ENCODE data around the gene COLQ. TPM values are rescaled to one million over a fixed set of nuclear protein-coding genes. Genes with fewer than 3 reads are reported as not detected.
A peak's percentile ranks its signal among the peaks of the same experiment; 100 is the strongest.

The COLQ gene
- total RNA-seq, 1 experiment from 2014 or later: 0.44 TPM

DNA sequence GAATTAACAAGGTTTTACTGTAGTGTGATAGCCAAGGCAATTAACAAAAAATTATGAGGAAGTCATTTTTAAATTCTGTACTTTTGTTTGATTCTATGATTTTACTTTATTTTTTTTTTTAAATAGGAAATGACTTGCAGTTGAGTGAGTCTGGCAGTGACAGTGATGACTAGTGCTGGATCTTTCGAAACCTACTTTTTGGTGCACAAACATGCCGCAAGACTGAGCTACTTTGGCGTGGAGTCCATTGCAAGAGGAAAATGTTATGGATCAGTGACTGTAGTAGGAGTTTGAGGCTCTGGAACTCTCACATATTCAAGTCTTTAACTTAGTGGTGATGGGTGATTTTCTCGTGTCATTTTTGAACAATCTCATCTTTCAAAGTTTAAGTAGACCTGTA lies 82.5 kb downstream of the COLQ start:
- Mint-ChIP-seq H3K9me3 (ENCODE audit: unreplicated experiment) (no peaks in the 10 kb centered on the region), H3K27ac (ENCODE audit: low read depth, unreplicated experiment) (no peak overlapping the region), H3K4me3 (ENCODE audit: unreplicated experiment) (no peak overlapping the region), H3K4me1 (ENCODE audit: insufficient read depth, unreplicated experiment) (peaks cover 16% of the 10 kb centered on the region), H3K36me3 (ENCODE audit: insufficient read depth, unreplicated experiment) (peaks cover 80% of the 10 kb centered on the region), H3K27me3 (ENCODE audit: insufficient read depth, unreplicated experiment) (no peaks in the 10 kb centered on the region)
- TF ChIP-seq, protein P1, sequence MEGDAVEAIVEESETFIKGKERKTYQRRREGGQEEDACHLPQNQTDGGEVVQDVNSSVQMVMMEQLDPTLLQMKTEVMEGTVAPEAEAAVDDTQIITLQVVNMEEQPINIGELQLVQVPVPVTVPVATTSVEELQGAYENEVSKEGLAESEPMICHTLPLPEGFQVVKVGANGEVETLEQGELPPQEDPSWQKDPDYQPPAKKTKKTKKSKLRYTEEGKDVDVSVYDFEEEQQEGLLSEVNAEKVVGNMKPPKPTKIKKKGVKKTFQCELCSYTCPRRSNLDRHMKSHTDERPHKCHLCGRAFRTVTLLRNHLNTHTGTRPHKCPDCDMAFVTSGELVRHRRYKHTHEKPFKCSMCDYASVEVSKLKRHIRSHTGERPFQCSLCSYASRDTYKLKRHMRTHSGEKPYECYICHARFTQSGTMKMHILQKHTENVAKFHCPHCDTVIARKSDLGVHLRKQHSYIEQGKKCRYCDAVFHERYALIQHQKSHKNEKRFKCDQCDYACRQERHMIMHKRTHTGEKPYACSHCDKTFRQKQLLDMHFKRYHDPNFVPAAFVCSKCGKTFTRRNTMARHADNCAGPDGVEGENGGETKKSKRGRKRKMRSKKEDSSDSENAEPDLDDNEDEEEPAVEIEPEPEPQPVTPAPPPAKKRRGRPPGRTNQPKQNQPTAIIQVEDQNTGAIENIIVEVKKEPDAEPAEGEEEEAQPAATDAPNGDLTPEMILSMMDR (IDR thresholded peaks at IDR 0.05; ENCODE audit: unreplicated experiment): no peak
- intact Hi-C loops (cut with micrococcal nuclease): no loop called here
- ChIA-PET CTCF (interaction anchor here (0.7 kb wide), 1 partner anchor 518 kb away, joined by 3 read pairs; no protein-coding TSS in a partner anchor), POLR2A (interaction anchor here (1.1 kb wide), 1 partner anchor 12 kb away, joined by 3 read pairs; no protein-coding TSS in a partner anchor)
- peak; percentile 58 for DNase-seq (ENCODE audit: unreplicated experiment)
- BruUV-seq (replicated peaks): no TSS peak

DNA sequence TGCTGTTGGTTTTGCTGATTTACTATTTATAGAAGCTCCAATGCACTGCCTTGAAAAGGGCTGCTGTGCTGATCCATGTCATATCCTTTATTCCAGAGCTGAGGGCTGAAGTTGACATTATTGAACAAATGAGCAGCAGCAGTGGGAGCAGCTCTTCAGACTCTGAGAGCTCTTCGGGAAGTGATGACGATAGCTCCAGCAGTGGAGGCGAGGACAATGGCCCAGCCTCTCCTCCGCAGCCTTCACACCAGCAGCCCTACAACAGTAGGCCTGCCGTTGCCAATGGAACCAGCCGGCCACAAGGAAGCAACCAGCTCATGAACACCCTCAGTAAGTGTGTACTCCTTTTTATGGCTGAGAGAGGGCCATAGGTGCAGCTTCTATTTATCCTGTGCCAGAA lies 85.3 kb downstream of the COLQ start:
- intact Hi-C loops (cut with micrococcal nuclease): no loop called here
- ChIA-PET POLR2A (no interaction called here), CTCF (interaction anchor here (0.9 kb wide), 1 partner anchor 37 kb away, joined by 3 read pairs; no protein-coding TSS in a partner anchor)
- Mint-ChIP-seq H3K27ac (ENCODE audit: low read depth, unreplicated experiment) (peak overlapping the region; percentile 71), H3K36me3 (ENCODE audit: insufficient read depth, unreplicated experiment) (peaks cover 91% of the 10 kb centered on the region), H3K9me3 (ENCODE audit: unreplicated experiment) (no peaks in the 10 kb centered on the region), H3K4me3 (ENCODE audit: unreplicated experiment) (no peak overlapping the region), H3K4me1 (ENCODE audit: insufficient read depth, unreplicated experiment) (peaks cover 18% of the 10 kb centered on the region), H3K27me3 (ENCODE audit: insufficient read depth, unreplicated experiment) (no peaks in the 10 kb centered on the region)
- DNase-seq (ENCODE audit: unreplicated experiment): no peak
- TF ChIP-seq, protein P1 (IDR thresholded peaks at IDR 0.05; ENCODE audit: unreplicated experiment): no peak
- no TSS peak for BruUV-seq (replicated peaks)

DNA sequence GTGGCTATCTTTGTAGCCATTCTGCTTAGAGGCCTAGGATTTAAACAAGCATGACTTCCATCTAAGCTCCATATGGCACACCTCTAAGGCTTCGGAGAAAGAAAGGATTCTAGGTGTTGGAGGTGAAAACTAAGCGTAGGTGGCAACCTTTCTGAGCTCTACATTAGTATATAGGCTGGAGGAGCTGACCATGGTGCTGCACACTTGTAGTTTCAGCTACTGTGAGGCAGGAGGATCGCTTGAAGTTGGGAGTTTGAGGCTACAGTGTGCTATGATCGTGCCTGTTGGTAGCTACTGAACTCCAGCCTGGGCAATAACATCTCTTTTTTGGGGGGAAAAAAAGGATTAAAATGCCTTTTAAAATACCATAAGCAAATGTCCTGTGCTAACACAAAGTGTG lies 86.8 kb downstream of the COLQ start:
- ChIA-PET CTCF (interaction anchor here (0.7 to 1.8 kb wide), 2 partner anchors 10 to 30 kb away, joined by 3 to 6 read pairs; no protein-coding TSS in a partner anchor), POLR2A (interaction anchor here (0.7 kb wide), 1 partner anchor 24 kb away, joined by 3 read pairs; no protein-coding TSS in a partner anchor)
- Mint-ChIP-seq H3K4me3 (ENCODE audit: unreplicated experiment) (no peak overlapping the region), H3K27me3 (ENCODE audit: insufficient read depth, unreplicated experiment) (no peaks in the 10 kb centered on the region), H3K9me3 (ENCODE audit: unreplicated experiment) (no peaks in the 10 kb centered on the region), H3K36me3 (ENCODE audit: insufficient read depth, unreplicated experiment) (peaks cover 95% of the 10 kb centered on the region), H3K27ac (ENCODE audit: low read depth, unreplicated experiment) (no peak overlapping the region), H3K4me1 (ENCODE audit: insufficient read depth, unreplicated experiment) (peaks cover 13% of the 10 kb centered on the region)
- intact Hi-C loops (cut with micrococcal nuclease): no loop called here
- no TSS peak for BruUV-seq (replicated peaks)
- TF ChIP-seq, protein P1 (IDR thresholded peaks at IDR 0.05; ENCODE audit: unreplicated experiment): no peak
- DNase-seq (ENCODE audit: unreplicated experiment): no peak

DNA sequence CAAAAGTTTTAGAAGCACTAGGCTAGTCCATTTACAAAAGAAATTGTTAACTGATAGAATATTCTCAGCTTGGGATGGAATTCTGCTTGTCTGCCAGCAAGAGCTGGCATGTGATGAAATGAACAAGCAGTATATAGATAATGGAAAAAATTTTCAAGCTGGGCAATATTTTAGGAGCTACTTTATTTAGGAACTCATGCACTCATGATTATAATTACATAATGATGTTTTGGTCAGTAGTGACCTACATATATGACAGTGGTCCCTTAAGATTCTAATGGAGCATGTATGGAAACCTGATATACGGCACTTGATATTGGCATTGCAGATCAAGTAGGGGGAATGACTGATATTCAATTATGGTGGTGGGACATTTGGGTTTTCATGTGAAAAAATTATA lies 88.0 kb downstream of the COLQ start:
- Mint-ChIP-seq H3K27me3 (ENCODE audit: insufficient read depth, unreplicated experiment) (no peaks in the 10 kb centered on the region), H3K27ac (ENCODE audit: low read depth, unreplicated experiment) (no peak overlapping the region), H3K4me3 (ENCODE audit: unreplicated experiment) (no peak overlapping the region), H3K4me1 (ENCODE audit: insufficient read depth, unreplicated experiment) (peaks cover 13% of the 10 kb centered on the region), H3K9me3 (ENCODE audit: unreplicated experiment) (no peaks in the 10 kb centered on the region), H3K36me3 (ENCODE audit: insufficient read depth, unreplicated experiment) (peaks cover 83% of the 10 kb centered on the region)
- intact Hi-C loops (cut with micrococcal nuclease): no loop called here
- ChIA-PET CTCF (interaction anchor here (0.6 to 1.8 kb wide), 6 partner anchors 9 to 427 kb away, joined by 3 to 6 read pairs (median 4); no protein-coding TSS in a partner anchor), POLR2A (no interaction called here)
- no peak for DNase-seq (ENCODE audit: unreplicated experiment)
- TF ChIP-seq, protein P1 (IDR thresholded peaks at IDR 0.05; ENCODE audit: unreplicated experiment): no peak
- BruUV-seq (replicated peaks): no TSS peak
